ENCODE data around the gene TECRL. TPM values are rescaled to one million over a fixed set of nuclear protein-coding genes. Genes with fewer than 3 reads are reported as not detected.

TECRL gene
- total RNA-seq, 4 donors from 2014 or later: not detected

- no peaks in the 10 kb centered on the region for H3K27me3 ChIP-seq
- 89 to 91% methylated on average over 3 of the region's 3 CpGs for WGBS, 2 donors
- no peak overlapping the region for H3K27ac ChIP-seq
- no peak overlapping the region for H3K4me3 ChIP-seq (replicated peaks in 1 of 3)
- H3K4me1 ChIP-seq: no peaks in the 10 kb centered on the region
- intact Hi-C loops (cut with DNase I): no loop called here
- H3K9me3 ChIP-seq: no peaks in the 10 kb centered on the region
- TF ChIP-seq, protein P1, sequence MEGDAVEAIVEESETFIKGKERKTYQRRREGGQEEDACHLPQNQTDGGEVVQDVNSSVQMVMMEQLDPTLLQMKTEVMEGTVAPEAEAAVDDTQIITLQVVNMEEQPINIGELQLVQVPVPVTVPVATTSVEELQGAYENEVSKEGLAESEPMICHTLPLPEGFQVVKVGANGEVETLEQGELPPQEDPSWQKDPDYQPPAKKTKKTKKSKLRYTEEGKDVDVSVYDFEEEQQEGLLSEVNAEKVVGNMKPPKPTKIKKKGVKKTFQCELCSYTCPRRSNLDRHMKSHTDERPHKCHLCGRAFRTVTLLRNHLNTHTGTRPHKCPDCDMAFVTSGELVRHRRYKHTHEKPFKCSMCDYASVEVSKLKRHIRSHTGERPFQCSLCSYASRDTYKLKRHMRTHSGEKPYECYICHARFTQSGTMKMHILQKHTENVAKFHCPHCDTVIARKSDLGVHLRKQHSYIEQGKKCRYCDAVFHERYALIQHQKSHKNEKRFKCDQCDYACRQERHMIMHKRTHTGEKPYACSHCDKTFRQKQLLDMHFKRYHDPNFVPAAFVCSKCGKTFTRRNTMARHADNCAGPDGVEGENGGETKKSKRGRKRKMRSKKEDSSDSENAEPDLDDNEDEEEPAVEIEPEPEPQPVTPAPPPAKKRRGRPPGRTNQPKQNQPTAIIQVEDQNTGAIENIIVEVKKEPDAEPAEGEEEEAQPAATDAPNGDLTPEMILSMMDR (IDR thresholded peaks at IDR 0.05): no peak
- TF ChIP-seq POLR2A (IDR thresholded peaks at IDR 0.05): no peak
- DNase-seq: no peak
- no peaks in the 10 kb centered on the region for H3K36me3 ChIP-seq
Observed at GRCh38 chr4:64359489-64359888, 49.8 kb downstream of the TECRL start.

- no peaks in the 10 kb centered on the region for H3K4me1 ChIP-seq
- no peak for DNase-seq
- 68 to 73% methylated on average over 2 of the region's 2 CpGs for WGBS, 2 donors
- H3K27me3 ChIP-seq: no peaks in the 10 kb centered on the region
- no peak overlapping the region for H3K27ac ChIP-seq
- no peaks in the 10 kb centered on the region for H3K9me3 ChIP-seq
- intact Hi-C loops (cut with DNase I): no loop called here
- H3K4me3 ChIP-seq (replicated peaks in 1 of 3): no peak overlapping the region
- TF ChIP-seq, protein P1 (IDR thresholded peaks at IDR 0.05): no peak
- no peak for TF ChIP-seq POLR2A (IDR thresholded peaks at IDR 0.05)
- H3K36me3 ChIP-seq: no peaks in the 10 kb centered on the region
Observed at GRCh38 chr4:64353904-64354303, 55.3 kb downstream of the TECRL start.

DNA sequence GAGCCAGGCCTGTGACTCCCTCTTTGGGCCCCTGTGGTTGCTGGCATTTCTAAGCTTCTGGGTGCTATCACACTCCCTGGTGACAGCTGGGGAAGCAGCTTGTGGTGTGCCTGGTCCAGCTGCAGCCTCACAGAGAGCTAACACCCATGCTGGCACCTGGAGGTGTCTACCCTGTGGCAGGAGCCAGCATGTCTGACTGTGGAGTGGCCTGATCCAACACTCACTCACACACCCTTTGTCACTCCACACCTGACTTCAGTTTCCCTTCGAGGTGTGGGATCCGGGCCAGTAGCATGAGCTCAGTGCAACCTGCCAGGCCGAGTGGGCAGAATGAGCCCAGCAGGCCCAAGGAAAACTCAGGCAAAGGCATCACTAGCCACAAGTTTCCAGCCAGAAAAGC, 67.5 kb downstream of the TECRL start:
- intact Hi-C loops (cut with DNase I): no loop called here
- Histone ChIP-seq H3K9me3 (no peaks in the 10 kb centered on the region), H3K4me3 (replicated peaks in 1 of 3) (no peak overlapping the region), H3K27ac (no peak overlapping the region), H3K27me3 (no peaks in the 10 kb centered on the region), H3K36me3 (no peaks in the 10 kb centered on the region), H3K4me1 (peaks cover 0 to 5% of the 10 kb centered on the region in 2 donors)
- whole genome bisulfite sequencing, 2 donors: 32 to 38% methylated on average over 3 of the region's 3 CpGs
- peak; percentile 5 to 63 for DNase-seq
- no peak for TF ChIP-seq POLR2A (IDR thresholded peaks at IDR 0.05)
- TF ChIP-seq, protein P1 (IDR thresholded peaks at IDR 0.05): no peak

DNA sequence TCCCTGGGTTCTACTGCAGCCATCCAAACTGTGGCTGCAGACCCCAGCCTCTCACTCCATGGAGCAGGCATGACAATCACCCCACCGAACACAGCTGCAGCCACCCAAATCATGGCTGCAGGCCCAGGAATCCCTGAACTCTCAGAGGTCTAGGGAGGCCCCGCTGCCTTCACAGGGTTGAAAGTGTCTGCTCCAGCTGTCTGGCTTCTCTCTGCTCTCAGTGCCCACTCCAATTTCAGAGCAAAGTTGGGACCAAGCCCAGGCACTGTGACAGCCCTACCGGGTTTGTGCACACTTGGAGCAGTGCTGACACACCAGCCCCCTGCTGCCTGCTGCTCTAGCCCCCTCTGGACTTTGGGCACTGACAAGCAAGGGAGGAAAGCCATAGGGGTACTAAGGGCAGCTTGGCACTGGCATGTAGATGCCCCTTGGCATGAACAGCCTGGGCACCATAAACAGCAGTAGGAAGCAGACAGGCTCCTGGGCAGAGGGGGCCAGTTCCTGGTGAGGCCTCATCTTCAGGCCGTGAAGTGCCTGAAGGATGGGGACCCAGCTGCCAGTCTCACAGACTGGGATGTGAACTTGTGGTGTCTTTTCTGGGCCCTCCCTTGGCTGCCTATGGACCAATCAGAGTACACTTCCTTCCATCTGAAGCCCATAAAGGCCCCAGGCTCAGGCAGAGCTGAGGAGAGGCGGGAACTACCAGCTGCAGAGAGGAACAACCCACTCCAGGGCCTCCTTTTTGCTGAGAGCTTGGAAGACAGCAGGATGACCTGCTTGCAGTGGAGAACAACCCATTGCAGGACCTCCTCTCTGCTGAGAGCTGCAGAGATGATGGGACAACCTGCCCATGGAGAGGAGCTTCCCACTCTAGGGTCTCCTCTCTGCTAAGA, 68.8 kb downstream of the TECRL start:
- intact Hi-C loops (cut with DNase I): no loop called here
- H3K27ac ChIP-seq: no peak overlapping the region
- no peak for DNase-seq
- H3K4me1 ChIP-seq: peaks cover 0 to 5% of the 10 kb centered on the region in 2 donors
- 89% methylated on average over 3 to 4 of the region's 5 CpGs for WGBS, 2 donors
- no peaks in the 10 kb centered on the region for H3K36me3 ChIP-seq
- H3K4me3 ChIP-seq (replicated peaks in 1 of 3): no peak overlapping the region
- no peaks in the 10 kb centered on the region for H3K27me3 ChIP-seq
- no peaks in the 10 kb centered on the region for H3K9me3 ChIP-seq
- TF ChIP-seq, protein P1 (IDR thresholded peaks at IDR 0.05): no peak
- TF ChIP-seq POLR2A (IDR thresholded peaks at IDR 0.05): no peak

DNA sequence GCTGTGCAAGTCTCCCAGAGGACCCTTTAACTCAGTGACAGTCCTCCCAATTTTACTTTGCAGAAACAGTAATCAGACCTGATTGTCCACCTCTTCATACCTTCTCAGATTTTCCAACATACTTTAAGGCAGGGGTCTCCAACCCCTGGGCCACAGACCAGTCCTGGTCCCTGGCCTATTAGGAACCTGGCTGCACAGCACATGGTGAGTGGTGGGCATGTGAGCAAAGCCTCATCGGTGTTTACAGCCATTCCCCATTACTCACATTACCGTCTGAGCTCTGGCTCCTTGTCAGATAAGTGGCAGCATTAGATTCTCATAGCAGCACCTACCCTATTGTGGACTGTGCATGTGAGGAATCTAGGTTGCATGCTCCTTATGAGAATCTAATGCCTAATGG, 74.3 kb downstream of the TECRL start:
- no peaks in the 10 kb centered on the region for H3K4me1 ChIP-seq
- H3K27ac ChIP-seq: no peak overlapping the region
- no peak for DNase-seq
- no peaks in the 10 kb centered on the region for H3K36me3 ChIP-seq
- intact Hi-C loops (cut with DNase I): no loop called here
- no peak overlapping the region for H3K4me3 ChIP-seq (replicated peaks in 1 of 3)
- no peak for TF ChIP-seq POLR2A (IDR thresholded peaks at IDR 0.05)
- TF ChIP-seq, protein P1 (IDR thresholded peaks at IDR 0.05): no peak
- WGBS, 2 donors: 89 to 91% methylated on average over 2 of the region's 2 CpGs
- no peaks in the 10 kb centered on the region for H3K27me3 ChIP-seq
- H3K9me3 ChIP-seq: no peaks in the 10 kb centered on the region
